Thyroid gland (tissue), 4 donors: ENCODE measurements around the gene C11orf54.

Experiments used
- CTCF ChIP-seq, 6 experiments: fragments of 200-600 bp in 3 of 6; fragments of 450-650 bp in 3 of 6; sonication (generic) in 3 of 6; IDR thresholded peaks; one replicate each; pipeline ENCODE4 v1.5.1; 2016 to 2019; ENCODE audit warnings: antibody characterized with exemption in 6 of 6, mild to moderate bottlenecking in 2 of 6, inconsistent platforms in 1 of 6, moderate library complexity in 1 of 6
- POLR2A ChIP-seq, 2 donors: fragments of 450-650 bp; IDR thresholded peaks; one replicate each; pipeline ENCODE4 v1.6.1; 2017; ENCODE audit warnings: antibody characterized with exemption in 2 of 2, mild to moderate bottlenecking in 2 of 2, moderate library complexity in 1 of 2

- no peak for TF ChIP-seq CTCF (IDR thresholded peaks at IDR 0.05)
- TF ChIP-seq POLR2A (IDR thresholded peaks at IDR 0.05), result no peak
Observed at GRCh38 chr11:93733474-93733873, 8.0 kb upstream of the C11orf54 start.
